HG03095 (cell line): ENCODE measurements around the gene LRMDA.

ENCODE experiments used
- ATAC-seq: cut with Tn5 transposase; IDR thresholded peaks from one replicate; pipeline ENCODE4 v1.9.1; 2021; ENCODE audit warnings: moderate library complexity; ENCODE audit not compliant: unreplicated experiment

LRMDA gene

DNA sequence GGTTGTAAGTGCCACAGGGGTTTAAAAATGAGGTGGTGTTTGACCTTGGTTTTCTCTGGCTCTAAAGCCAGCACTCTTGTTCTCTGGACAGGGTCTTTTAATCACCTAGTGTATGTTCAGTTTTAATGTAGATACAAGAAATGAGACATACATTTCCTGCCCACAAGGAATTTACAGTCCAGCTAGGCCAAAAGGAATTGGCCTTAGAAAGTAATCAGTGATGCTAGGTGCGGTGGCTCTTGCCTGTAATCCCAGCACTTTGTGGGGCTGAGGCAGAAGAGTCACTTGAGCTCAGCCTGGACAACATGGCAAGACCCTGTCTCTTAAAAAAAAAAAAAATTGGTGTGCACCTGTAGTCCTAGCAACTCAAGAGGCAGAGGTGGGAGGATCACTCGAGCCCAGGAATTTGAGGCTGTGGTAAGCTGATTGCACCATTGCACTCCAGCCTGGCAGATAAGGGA is 100.2 kb downstream of the LRMDA start:
- no peak for ATAC-seq

- ATAC-seq = no peak
These were observed 101.0 kb downstream of the LRMDA start for GRCh38 chr10:75532253-75532924.

GRCh38 chr10:75538144-75538543 is 106.7 kb downstream of the LRMDA start:
- ATAC-seq = no peak

DNA sequence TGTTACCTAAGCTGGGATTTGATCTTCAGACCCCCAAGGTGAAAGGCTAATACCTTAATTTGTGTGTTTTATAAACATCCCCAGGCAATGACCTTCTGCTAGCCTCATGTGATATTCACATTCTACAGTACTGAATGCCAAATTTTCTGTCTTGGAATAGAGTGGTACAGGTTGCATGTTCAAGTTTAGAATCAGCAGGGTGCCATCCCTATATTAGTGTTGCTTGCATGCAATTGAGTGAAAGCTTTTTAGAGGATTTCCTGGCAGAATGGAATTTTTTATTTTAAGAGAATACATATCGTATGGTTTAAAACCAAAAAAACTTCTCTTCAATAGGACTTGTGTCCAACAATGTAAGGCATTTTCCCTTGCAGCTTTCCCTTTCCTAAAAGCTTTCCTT is 107.3 kb downstream of the LRMDA start:
- no peak for ATAC-seq

- ATAC-seq = no peak
These were observed 109.0 kb downstream of the LRMDA start for GRCh38 chr10:75540357-75540966.

GRCh38 chr10:75540981-75541380 is 109.6 kb downstream of the LRMDA start:
- ATAC-seq = no peak

- no peak for ATAC-seq
These were observed 110.0 kb downstream of the LRMDA start for GRCh38 chr10:75541411-75541810.

GRCh38 chr10:75542084-75542483 is 110.7 kb downstream of the LRMDA start:
- no peak for ATAC-seq

DNA sequence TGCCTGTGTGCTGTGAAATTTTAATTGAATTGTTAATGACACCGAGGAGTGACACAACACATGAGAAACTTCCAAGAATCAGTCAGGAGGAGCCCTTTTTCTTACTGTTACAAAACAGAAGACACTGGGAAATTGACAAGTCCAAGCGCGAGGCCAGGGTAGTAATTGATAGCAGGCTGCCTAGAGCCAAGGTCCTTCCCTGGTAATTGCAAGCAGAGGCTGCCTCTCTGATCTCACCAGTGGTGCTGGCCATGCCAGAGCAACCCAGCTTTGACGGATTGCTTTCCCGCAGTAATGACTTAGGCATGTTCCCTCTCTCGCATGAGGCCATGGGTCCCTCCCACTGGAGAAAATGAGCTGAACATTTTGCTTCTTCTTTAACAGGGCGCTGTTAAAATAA is 111.5 kb downstream of the LRMDA start:
- no peak for ATAC-seq

- ATAC-seq = no peak
These were observed 113.0 kb downstream of the LRMDA start for GRCh38 chr10:75544386-75544785.

- ATAC-seq = no peak
These were observed 113.7 kb downstream of the LRMDA start for GRCh38 chr10:75544993-75545706.

- ATAC-seq = no peak
These were observed 114.6 kb downstream of the LRMDA start for GRCh38 chr10:75546004-75546403.

GRCh38 chr10:75547391-75548298 is 116.2 kb downstream of the LRMDA start:
- ATAC-seq = no peak

DNA sequence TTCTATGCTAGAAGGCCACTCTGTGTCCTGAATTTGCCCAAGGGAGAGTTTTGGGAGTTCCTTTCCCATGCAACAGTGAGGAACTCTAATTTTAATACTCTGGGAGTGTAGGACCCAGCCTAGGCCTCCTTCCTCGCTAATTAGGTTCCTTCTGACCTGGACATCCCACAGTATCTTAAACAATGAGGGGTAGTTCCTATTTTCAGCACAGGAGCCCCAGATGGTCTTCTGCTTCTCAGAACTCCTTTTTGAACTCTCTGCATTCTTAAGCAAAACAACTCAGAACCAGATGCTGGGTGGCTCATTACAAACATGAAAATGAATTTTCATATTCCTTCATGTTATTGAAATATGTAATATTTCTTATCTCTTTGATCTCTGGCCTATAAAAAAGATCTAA is 116.9 kb downstream of the LRMDA start:
- no peak for ATAC-seq

DNA sequence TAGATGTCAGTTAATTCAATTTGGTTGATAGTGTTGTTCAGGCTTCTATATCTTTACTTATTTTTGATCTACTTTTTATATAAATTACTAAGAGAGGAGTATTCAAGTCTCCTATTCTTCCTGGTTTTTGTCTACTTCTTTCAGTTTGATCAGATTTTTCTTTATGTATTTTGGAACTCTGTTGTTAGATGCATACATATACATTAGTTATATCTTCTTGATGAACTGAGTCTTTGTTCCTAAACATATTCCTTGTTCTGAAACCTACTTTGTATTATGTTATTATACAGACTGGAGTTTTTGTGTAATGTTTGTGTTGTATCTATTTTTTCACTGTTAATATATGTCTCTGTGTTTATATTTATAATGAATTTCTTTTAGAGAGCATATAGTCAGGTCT is 118.8 kb downstream of the LRMDA start:
- ATAC-seq = no peak

DNA sequence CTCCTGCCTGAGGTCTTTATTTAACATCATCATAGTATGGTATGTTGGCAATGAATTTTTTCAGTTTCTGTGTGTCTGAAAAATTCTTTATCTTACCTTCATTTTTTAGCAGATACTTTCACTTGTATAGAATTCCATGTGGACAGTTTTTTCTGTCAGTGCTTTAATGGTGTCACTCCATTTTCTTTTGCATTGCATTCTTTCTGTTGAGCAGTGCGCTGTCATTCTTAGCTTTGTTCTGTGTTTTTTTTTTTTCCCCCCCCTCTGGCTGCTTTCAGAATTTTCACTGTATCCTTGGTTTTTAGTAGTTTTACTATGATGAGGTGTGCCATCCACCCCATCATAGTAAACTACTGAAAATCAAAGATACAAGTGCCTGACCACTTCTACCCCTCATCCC is 120.7 kb downstream of the LRMDA start:
- ATAC-seq = no peak

- no peak for ATAC-seq
These were observed 122.1 kb downstream of the LRMDA start for GRCh38 chr10:75553550-75553949.

DNA sequence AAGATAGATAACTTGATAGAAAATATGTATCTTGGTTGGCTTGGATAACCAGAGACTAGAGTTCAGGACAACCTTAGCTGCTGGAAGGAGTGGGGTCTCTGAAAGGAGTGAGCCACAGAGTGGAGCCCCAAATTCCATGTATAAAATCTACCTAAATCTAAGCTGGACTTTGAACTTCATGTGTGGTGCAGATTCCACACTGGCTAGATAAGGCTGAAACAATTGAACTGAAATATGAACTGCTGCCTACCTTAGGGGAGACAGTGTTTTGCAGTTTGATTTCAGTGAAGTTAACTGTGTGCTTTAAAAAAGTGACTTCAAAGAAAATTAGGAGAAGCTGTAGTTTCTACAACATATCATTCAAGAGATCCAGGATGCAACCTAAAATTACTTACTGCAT is 123.9 kb downstream of the LRMDA start:
- ATAC-seq = no peak

GRCh38 chr10:75556320-75556719 is 124.9 kb downstream of the LRMDA start:
- no peak for ATAC-seq

DNA sequence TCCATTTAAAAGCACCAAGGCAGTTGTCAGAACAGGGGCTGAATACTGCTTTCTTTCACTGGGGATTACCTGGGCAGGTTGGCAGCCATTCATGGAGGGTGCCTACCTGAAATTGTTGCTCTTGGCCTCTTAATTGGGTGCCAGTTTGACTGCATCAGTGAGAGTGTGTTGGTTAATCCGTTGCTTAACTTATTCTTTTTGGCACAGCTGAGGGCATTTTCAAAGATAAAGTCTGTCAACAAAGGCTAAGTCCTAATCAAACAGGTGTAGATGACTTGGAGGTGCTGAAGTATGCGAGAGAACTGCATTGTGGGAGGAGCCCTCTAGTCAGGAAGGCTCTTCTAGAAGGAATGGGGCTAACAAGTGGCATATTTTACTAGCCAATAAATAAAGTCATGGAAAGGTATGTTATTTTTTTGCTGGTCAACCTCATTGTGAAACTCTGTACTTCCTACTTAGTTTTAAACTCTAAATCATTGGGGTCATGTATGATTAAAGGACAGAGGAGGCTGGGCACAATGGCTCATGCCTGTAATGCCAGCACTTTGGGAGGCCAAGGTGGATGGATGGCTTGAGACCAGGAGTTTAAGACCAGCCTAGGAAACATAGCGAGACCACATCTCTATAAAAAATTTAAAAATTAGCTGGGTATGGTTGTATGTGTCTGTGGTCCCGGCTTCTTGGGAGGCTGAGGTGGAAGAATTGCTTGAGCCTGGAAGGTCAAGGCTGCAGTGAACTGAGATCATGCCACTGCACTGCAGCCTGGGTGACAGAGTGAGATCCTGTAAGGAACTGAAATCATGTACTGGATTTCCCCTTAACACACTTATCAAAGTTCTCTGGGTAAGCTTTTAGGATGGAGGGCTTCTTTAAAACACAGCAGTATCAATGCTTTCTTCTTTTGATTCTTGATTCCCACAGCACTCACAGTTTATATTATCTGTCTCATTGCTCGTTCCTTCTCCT is 134.1 kb downstream of the LRMDA start:
- no peak for ATAC-seq
